ENCODE results near the gene CHRNA3.

- TF ChIP-seq CTCF (IDR thresholded peaks at IDR 0.05) (no peak), POLR2A (IDR thresholded peaks at IDR 0.05) (no peak)
Observed at GRCh38 chr15:78563092-78563491, 57.7 kb downstream of the CHRNA3 start.
